NOMO-1 treated with dmso at 0.1 percent for 144 hours (cell line): ENCODE measurements around the gene MAN1A1.

Experiments used
- DNase-seq: peaks from one replicate; lab custom pipeline; 2025; ENCODE audit not compliant: unreplicated experiment; lab: John Stamatoyannopoulos, UW

The MAN1A1 gene

GRCh38 chr6:119346936-119347335, 2.6 kb downstream of the MAN1A1 start:
- no peak for DNase-seq

- DNase-seq, result no peak
Measured at GRCh38 chr6:119346450-119346849, 3.1 kb downstream of the MAN1A1 start.

GRCh38 chr6:119345114-119345513, 4.4 kb downstream of the MAN1A1 start:
- no peak for DNase-seq

- DNase-seq, result no peak
Measured at GRCh38 chr6:119344306-119344705, 5.3 kb downstream of the MAN1A1 start.

GRCh38 chr6:119343573-119344146, 5.9 kb downstream of the MAN1A1 start:
- DNase-seq, result no peak

GRCh38 chr6:119343167-119343566, 6.4 kb downstream of the MAN1A1 start:
- DNase-seq, result no peak

DNA sequence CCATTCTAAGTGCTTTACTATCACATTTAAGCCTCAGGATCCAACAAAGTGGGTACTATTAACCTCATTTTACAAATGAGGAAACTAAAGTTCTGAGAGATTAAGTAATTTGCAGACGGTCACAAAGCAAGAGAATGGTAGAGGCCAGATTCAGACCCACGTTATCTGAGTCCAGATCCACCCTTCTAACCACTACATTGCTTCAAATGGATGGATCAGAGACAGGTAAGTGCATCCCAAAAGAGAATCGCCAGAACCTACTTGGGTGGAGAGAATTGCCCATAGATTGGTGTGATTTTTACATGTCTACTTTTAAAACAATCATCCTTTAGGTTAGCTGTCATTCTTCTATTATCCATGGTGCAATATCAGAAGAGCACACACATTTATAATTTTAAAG, 7.1 kb downstream of the MAN1A1 start:
- DNase-seq, result no peak

GRCh38 chr6:119340796-119341487, 8.6 kb downstream of the MAN1A1 start:
- no peak for DNase-seq

DNA sequence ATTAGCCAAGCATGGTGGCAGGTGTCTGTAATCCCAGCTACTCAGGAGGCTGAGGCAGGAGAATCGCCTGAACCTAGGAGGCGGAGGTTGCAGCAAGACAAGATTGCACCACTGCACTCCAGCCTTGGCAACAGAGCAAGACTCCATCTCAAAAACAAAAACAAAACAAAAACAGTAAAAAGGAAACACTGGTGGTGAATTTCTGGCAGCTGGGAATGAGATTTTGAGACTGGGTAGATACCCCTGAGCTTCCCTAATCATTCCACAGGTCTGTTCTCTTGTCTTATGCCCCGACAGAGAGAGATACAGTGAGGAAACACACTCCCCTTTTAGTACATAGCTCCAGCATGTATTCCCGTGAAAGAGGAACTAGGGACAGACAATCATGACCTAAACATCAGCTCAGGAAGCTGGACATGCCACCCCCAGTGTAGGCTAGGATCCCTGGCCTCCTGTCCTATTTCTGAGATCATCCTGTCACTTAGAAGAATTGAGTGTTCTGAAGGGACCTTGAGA, 9.6 kb downstream of the MAN1A1 start:
- no peak for DNase-seq

- DNase-seq, result no peak
Measured at GRCh38 chr6:119337762-119338161, 11.8 kb downstream of the MAN1A1 start.

DNA sequence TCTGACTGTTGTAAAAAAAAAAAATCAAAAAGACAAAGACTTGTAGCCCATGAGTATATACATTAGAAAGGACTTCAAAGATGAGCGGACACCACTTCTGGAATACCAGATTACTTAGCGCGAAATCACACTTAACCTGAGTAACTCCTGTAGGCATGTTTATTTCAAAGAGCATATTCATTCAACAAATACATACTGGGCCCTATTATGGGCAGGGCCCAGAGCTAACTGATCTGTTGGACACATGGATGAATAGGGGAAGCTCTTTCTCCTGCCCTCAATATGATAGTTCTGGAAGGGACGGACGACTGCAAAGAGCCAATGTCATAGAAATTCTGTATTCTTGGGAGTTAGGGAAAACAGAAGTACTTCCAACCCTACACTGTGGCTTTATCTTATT, 12.3 kb downstream of the MAN1A1 start:
- no peak for DNase-seq

DNA sequence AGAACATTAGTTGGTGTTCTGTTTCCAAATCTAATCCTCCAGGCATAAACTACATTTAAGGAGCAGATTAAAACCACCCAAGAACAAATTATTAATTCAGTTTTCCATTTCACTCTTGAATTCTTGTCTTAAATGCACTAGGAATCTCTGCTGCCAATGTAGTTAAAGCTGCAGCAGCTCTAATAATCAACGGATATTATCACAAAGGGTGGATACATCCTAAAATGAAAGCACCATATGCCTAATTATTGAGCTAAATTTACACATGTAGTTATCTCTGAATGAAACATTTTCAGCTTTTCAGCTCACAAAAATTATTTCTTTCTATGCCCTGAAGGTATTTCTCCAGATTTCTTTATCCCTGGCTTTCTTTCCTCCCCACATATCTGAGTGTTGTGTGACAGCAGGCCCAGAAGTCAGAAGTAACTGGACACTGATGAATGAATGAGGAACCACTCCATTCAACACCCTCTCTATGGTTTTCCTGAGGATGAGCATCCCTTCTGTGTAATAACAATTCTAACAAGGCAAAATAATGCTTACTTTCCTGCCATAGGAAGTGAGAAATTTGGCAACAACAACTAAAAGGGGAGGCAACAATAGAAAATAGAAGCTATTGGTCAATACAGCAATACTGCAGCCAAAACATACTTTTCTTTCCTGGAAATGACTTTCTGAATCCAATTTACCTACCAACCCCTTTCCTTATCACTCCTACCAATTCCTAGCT, 14.9 kb downstream of the MAN1A1 start:
- DNase-seq, result no peak

DNA sequence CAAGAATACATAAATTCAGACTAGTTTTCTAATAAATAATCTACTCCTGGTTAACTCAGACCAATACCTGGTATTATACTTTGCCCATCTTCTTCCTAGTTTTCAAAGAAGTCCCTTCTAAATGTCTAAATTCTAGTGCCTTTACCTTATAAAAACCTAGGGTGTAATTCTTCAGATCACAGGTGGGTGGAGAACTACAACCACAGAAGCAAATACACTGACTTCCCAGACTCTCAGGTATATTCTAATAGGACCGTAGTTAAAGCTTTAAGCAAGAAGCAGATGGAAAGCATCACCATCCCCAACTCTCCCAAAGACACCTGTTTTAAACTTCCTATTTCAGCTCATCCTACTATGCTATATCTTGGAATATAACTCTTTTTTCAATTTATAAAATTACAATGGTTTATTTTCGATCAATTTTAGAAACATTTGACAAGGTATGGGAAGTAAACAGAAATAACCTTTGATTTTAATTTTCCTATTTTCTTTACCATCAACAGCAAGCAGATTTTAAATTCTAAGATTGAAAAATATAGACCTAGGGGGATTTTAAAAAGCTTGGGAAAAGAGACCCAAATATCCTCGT, 15.8 kb downstream of the MAN1A1 start:
- DNase-seq, result no peak

DNA sequence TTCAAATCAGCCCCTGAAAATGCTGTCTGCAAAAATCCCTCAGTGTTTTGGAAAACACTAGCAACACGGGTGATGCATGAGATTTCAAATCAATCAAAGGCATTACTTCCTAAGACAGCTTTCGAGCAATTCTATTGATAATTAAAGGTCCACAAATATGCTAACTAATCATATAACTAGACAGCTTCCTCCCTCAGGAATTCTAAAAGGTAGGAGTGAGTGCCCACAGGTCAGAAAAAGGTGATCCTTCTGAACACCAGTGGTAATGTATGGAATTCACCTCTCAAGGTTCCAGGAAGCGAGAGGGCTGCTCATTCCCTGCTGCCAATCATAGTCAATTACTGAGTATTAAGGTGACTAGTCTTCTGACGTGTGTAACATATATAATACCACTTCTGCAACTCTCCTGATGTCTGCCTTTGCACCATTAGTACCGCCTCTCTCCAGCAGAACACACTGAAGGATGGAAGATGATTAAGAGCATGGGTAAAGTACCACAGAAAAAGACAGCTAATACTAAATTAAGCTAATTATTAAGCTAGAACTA, 16.4 kb downstream of the MAN1A1 start:
- no peak for DNase-seq

DNA sequence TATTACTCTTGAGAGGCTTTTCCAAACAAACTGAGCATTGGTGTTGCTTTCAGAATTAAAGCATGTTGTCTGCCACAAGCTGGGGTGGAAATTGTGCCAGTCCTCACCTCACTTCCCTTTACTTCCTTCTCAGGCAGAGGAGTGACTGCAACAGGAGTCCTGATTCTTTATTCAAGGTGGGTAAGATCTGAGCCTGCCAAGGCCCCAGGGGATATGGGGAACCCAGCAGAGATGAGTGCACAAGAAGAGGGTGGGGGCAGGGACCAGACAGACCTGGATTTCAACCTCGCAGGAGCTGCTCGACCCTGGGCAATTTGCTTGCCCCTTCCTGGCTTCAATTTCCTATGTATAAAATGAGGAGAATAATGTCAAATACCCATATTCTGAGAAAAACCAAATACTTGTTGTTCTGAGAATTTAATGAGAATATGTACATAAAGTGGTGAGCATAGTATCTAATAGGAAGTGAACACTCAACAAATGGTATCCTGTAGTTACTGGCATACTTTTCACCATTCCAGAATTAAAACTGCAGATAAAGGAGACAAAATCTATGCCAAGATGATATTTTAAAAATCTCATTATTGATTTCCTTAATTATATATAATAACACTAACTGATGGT, 17.8 kb downstream of the MAN1A1 start:
- no peak for DNase-seq

GRCh38 chr6:119330520-119331113, 18.9 kb downstream of the MAN1A1 start:
- DNase-seq, result no peak

DNA sequence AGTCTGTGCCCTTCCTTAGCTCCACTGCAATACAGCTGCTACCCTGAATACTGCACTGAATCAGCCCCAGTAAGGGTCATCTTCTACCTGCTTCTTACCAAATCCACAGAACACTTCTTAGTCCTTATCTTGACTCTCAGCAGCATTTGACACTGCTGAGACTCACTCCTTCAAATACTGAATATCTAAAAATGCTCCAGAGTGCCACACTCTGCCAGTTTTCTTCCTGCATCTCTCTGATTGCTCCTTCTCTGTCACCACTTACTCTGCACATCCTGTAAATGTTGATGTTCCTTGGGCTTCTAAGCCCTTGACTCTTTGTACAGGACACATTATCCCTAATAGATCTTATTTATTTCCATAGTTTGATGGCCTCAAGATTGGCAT, 19.8 kb downstream of the MAN1A1 start:
- no peak for DNase-seq

DNA sequence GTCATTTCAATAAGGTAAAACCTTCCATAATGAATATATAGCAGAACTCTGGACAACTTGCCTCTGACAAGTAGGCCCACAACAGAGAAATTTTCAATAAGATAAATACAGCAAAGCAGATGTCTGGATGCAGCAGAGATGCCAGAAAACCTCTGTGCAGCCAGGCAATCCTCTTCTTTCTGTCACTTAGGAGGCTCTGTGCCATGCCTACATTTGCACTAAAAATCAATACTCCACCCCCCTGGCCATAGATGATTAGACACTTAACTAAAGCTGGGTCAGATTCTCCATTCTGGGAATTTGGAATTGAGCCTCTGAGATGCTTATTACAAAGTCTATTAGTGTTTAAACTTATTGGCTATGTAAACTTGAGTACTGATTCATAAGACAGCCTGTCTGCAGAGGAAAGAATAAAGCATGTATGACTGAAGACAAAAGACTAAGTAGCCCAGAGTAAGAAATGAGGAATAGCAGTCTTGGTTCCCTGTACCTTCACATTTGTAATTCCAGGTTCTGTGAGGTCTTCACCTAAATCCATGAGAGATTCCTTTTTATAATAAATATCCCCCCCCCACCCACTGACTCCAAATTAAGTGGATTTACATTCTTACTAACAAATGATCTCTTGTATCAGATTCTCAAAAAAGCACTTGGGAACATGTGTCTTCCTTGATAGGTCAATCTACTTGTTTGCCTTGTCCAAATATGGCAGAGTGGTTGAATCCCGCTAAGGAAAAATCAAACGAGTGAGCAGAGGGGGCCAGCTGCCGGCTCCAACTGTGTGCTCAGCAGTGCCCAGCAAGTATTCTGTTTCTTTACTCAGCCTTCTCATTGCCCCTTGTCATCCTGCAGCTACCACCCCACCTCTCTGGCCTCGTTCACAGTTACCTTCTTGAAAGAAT, 20.4 kb downstream of the MAN1A1 start:
- no peak for DNase-seq

GRCh38 chr6:119328254-119328653, 21.3 kb downstream of the MAN1A1 start:
- no peak for DNase-seq

DNA sequence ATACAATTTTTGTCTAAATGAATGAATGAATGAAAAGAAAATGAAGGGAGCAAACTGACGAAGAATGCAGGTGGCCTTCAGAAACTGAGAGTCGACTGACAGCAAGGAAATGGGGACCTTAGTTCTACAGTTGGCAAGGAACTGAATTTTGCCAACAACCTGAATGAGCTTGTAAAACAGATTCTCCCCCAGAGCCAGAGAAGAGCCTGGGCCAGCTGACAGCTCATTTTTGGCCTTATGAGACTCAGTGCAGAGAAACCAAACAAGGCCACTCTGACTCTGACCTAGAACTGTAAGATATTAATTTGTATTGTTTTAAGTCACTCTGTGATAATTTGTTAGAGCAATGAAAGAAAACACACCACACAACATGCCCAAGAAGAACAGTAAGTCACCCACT, 21.8 kb downstream of the MAN1A1 start:
- no peak for DNase-seq
